GM12864 (cell line): Measurements from ENCODE around the gene COL28A1.
"Not testable (repeated sequence)": the region's sequence is repeated elsewhere in the genome, so short reads cannot be mapped to it uniquely, and the experiment has no call there.

Experiments
- DNase-seq: peaks from one replicate; pipeline ENCODE4 v3.0.0-alpha.2; 2011; ENCODE audit warnings: low read depth
- H3K4me3 ChIP-seq: 2 replicates; pipeline ENCODE4 v1.5.1; 2011; ENCODE audit warnings: mild to moderate bottlenecking, low read depth, low read length, control low read depth
- CTCF ChIP-seq: IDR thresholded peaks from 2 replicates; pipeline ENCODE4 v1.5.1; 2011; ENCODE audit warnings: low read depth, mild to moderate bottlenecking, moderate library complexity, low read length, control low read depth, inconsistent platforms; ENCODE audit errors: missing control alignments

COL28A1 gene

GRCh38 chr7:7478569-7478968 lies 57.1 kb downstream of the COL28A1 start:
- no peak overlapping the region for H3K4me3 ChIP-seq
- no peak for TF ChIP-seq CTCF
- DNase-seq: no peak

DNA sequence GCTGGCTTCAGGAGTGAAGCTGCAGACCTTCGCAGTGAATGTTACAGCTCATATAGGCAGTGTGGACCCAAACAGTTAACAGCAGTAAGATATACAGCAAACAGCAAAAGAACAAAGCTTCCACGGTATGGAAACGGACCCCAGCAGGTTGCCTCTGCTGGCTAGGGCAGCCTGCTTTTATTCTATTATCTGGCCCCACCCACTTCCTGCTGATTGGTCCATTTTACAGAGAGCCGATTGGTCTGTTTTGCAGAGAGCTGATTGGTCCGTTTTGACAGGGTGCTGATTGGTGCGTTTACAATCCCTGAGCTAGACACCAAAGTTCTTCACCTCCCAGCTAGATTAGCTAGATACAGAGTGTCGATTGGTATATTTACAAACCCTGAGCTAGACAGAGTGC lies 58.0 kb downstream of the COL28A1 start:
- not testable (repeated sequence) for DNase-seq, H3K4me3 ChIP-seq

- DNase-seq: no peak
- no peak for TF ChIP-seq CTCF
- no peak overlapping the region for H3K4me3 ChIP-seq
These were observed 59.3 kb downstream of the COL28A1 start for GRCh38 chr7:7476381-7476780.

DNA sequence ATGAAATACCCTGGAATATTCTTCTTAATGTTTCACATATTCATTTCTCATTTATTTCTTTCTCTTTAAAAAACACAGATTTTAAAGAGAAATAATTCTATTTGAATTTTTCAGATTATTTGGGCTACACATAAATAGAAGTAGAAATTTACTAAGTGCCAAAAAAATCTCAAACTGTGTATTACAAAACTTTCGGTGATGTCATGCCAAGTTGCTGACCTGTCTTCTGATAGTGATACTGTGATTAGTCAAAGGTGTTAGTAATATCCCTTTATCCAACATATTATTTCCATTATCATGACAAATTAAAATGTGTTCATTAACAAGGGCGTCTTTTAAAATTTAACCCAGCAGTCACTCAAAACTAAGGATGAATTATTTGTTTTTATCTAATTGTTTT lies 60.1 kb downstream of the COL28A1 start:
- no peak for TF ChIP-seq CTCF
- no peak for DNase-seq
- H3K4me3 ChIP-seq: no peak overlapping the region

- no peak overlapping the region for H3K4me3 ChIP-seq
- DNase-seq: no peak
- no peak for TF ChIP-seq CTCF
These were observed 61.2 kb downstream of the COL28A1 start for GRCh38 chr7:7474436-7474835.

- not testable (repeated sequence) for H3K4me3 ChIP-seq, DNase-seq
These were observed 70.5 kb downstream of the COL28A1 start for GRCh38 chr7:7464991-7465765.

DNA sequence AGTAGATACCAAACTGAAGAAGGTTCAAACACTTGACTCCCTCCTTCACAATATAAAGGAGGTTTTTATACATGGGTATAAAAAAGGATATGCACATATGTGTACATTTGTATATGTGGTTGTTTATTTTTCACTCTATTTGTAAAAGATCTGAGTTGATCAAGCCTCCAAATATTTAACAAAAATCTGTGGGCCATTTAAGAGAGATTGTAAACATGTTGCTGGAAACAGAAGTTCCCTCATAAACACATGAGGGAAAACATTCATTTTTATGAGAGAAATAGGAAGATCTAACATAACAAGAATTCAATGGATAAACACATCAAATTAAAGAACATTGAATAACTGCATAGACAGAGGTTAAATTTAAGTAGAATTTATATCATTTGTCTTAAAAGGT lies 81.7 kb downstream of the COL28A1 start:
- H3K4me3 ChIP-seq: no peak overlapping the region
- no peak for DNase-seq
- no peak for TF ChIP-seq CTCF

DNA sequence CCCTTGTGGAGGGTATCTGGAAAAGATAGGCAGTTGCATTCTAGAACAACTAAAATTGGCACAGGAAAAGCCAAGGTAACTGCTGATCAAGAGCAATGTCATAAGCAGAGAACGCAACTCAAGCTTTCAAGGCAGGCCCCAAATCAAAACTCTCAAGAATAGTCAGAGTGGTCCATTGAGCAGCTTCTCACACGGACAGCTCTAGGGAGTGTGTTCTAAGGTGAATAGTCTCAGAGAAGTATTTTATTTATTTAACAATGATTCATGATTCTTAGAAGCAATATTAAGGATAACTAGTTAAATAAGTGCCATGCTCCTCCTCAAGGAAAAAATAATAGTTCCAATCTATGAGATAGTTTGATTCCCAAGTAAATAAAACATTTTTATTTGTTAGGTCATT lies 83.0 kb downstream of the COL28A1 start:
- H3K4me3 ChIP-seq: no peak overlapping the region
- no peak for DNase-seq
- no peak for TF ChIP-seq CTCF
